Peyer's patch (tissue), 4 donors: ENCODE results near the gene CRYL1.

Source experiments
- CTCF ChIP-seq, 6 experiments: fragments of 450-650 bp in 4 of 6; fragments of 200-600 bp in 2 of 6; sonication (generic) in 1 of 6; IDR thresholded peaks; one replicate each; pipeline ENCODE4 v1.5.1; 2017 to 2019; ENCODE audit warnings: antibody characterized with exemption in 6 of 6, mild to moderate bottlenecking in 3 of 6, moderate library complexity in 1 of 6
- POLR2A ChIP-seq, 2 donors: fragments of 450-650 bp; IDR thresholded peaks; one replicate each; pipeline ENCODE4 v1.5.1; 2017; ENCODE audit warnings: antibody characterized with exemption in 2 of 2, mild to moderate bottlenecking in 2 of 2, moderate library complexity in 2 of 2

GRCh38 chr13:20375871-20376270, 149.8 kb downstream of the CRYL1 start:
- TF ChIP-seq CTCF (IDR thresholded peaks at IDR 0.05), result no peak
- TF ChIP-seq POLR2A (IDR thresholded peaks at IDR 0.05), result no peak
